SK-N-SH (cell line): Measurements from ENCODE around the gene CHRND. TPM values are rescaled to one million over a fixed set of nuclear protein-coding genes. Genes with fewer than 3 reads are reported as not detected.

Source experiments
- CTCF ChIA-PET: fragments of 300-600, 350-600 bp; formaldehyde crosslinking; extraction: SDS; loops from one replicate; lab custom pipeline; 2021; lab: Yijun Ruan, JAX
- POLR2A ChIA-PET: fragments of 350-600 bp; sonication (Branson Sonifier 250); formaldehyde crosslinking; extraction: SDS; loops from one replicate; lab custom pipeline; 2020; ENCODE audit warnings: antibody characterized with exemption, inconsistent platforms; lab: Yijun Ruan, JAX
- DNase-seq: peaks from one replicate; pipeline ENCODE4 v3.0.0; 2012
- H2AFZ ChIP-seq: fragments of 200-600 bp; sonication (generic); 2 replicates; pipeline ENCODE4 v1.8.1; 2016; ENCODE audit warnings: antibody characterized with exemption, mild to moderate bottlenecking, low read depth
- H3F3A ChIP-seq: fragments of 200-600 bp; sonication (generic); replicated peaks from 2 replicates; pipeline ENCODE3; 2016; ENCODE audit warnings: antibody characterized with exemption, mild to moderate bottlenecking; ENCODE audit not compliant: insufficient read depth
- H3K27ac ChIP-seq, 2 experiments: fragments of 200-500 bp in 1 of 2; fragments of 200-600 bp in 1 of 2; sonication (Bioruptor generic) in 1 of 2; sonication (generic), shearing (Covaris generic) in 1 of 2; 2 replicates each; pipeline versions ENCODE4 v1.5.1 to v1.6.1; 2014 to 2016; ENCODE audit warnings: low read depth in 2 of 2, inconsistent platforms in 1 of 2, low read length in 1 of 2, mild to moderate bottlenecking in 1 of 2, mixed read lengths in 1 of 2
- H3K27me3 ChIP-seq: fragments of 200-600 bp; sonication (generic), shearing (Covaris generic); 2 replicates; pipeline ENCODE4 v1.6.1; 2016; ENCODE audit warnings: mixed run types; ENCODE audit not compliant: insufficient read depth
- H3K36me3 ChIP-seq, 2 experiments: fragments of 200-500 bp in 1 of 2; fragments of 200-600 bp in 1 of 2; sonication (Bioruptor generic) in 1 of 2; sonication (generic) in 1 of 2; replicated peaks in 1 of 2; 2 replicates each; pipeline versions ENCODE3 to v1.5.1; 2014 to 2016; ENCODE audit warnings: low read length in 1 of 2, mild to moderate bottlenecking in 1 of 2; ENCODE audit not compliant: insufficient read depth in 2 of 2, control insufficient read depth in 1 of 2
- H3K4me1 ChIP-seq, 2 experiments: fragments of 200-500 bp in 1 of 2; fragments of 200-600 bp in 1 of 2; sonication (Bioruptor generic) in 1 of 2; sonication (generic), shearing (Covaris generic) in 1 of 2; 2 replicates each; pipeline versions ENCODE4 v1.5.1 to v1.6.1; 2014 to 2016; ENCODE audit warnings: low read depth in 1 of 2, low read length in 1 of 2, mixed run types in 1 of 2; ENCODE audit not compliant: insufficient read depth in 2 of 2, control insufficient read depth in 1 of 2
- H3K4me2 ChIP-seq: fragments of 200-600 bp; sonication (generic), shearing (Covaris generic); 2 replicates; pipeline ENCODE4 v1.6.1; 2017; ENCODE audit warnings: mixed run types
- H3K4me3 ChIP-seq, 2 experiments: fragments of 200-500 bp in 1 of 2; fragments of 200-600 bp in 1 of 2; sonication (Bioruptor generic) in 1 of 2; sonication (generic), shearing (Covaris generic) in 1 of 2; 2 replicates each; pipeline versions ENCODE4 v1.5.1 to v1.8.1; 2014 to 2016; ENCODE audit warnings: low read depth in 2 of 2, inconsistent platforms in 1 of 2, low read length in 1 of 2, mild to moderate bottlenecking in 1 of 2, mixed read lengths in 1 of 2, moderate library complexity in 1 of 2
- H3K79me2 ChIP-seq: fragments of 200-600 bp; sonication (generic); 2 replicates; pipeline ENCODE4 v1.8.1; 2017; ENCODE audit warnings: mild to moderate bottlenecking; ENCODE audit not compliant: insufficient read depth
- H3K9ac ChIP-seq: fragments of 200-600 bp; sonication (generic); 2 replicates; pipeline ENCODE4 v1.6.1; 2017; ENCODE audit warnings: mixed run types
- H3K9me2 ChIP-seq: fragments of 200-600 bp; sonication (generic); 2 replicates; pipeline ENCODE4 v1.6.1; 2017; ENCODE audit warnings: mixed run types
- H3K9me3 ChIP-seq: fragments of 200-600 bp; sonication (generic); 2 replicates; pipeline ENCODE4 v1.6.1; 2017; ENCODE audit warnings: mixed run types, mild to moderate bottlenecking, moderate library complexity
- H4K20me1 ChIP-seq: fragments of 200-600 bp; sonication (generic); 2 replicates; pipeline ENCODE4 v1.6.1; 2017; ENCODE audit warnings: mild to moderate bottlenecking, mixed run types; ENCODE audit not compliant: insufficient read depth
- CHD2 ChIP-seq: fragments of 150-350 bp; IDR thresholded peaks from 2 replicates; pipeline ENCODE4 v1.6.1; 2018; ENCODE audit warnings: low read length; ENCODE audit not compliant: partially characterized antibody
- ELF1 ChIP-seq: IDR thresholded peaks from 2 replicates; pipeline ENCODE4 v1.4.0; 2012
- EZH2phosphoT487 ChIP-seq: fragments of 200-600 bp; sonication (generic); IDR thresholded peaks from 2 replicates; pipeline ENCODE4 v1.6.1; 2017; ENCODE audit warnings: low read depth, mixed run types, mild to moderate bottlenecking, antibody characterized with exemption, moderate library complexity, borderline replicate concordance
- FOSL2 ChIP-seq: IDR thresholded peaks from 2 replicates; pipeline ENCODE4 v1.4.0; 2012; ENCODE audit warnings: low read depth, mild to moderate bottlenecking, moderate library complexity, borderline replicate concordance
- FOXM1 ChIP-seq: IDR thresholded peaks from 2 replicates; pipeline ENCODE4 v1.4.0; 2012; ENCODE audit warnings: low read depth, mild to moderate bottlenecking
- MXI1 ChIP-seq: IDR thresholded peaks from 2 replicates; pipeline ENCODE4 v1.6.1; 2012; ENCODE audit warnings: mild to moderate bottlenecking, low read depth, low read length, improper control_type of control experiment
- NRF1 ChIP-seq: IDR thresholded peaks from 2 replicates; pipeline ENCODE4 v1.6.1; 2012; ENCODE audit warnings: low read depth, mild to moderate bottlenecking, low read length
- POLR2AphosphoS5 ChIP-seq: IDR thresholded peaks from 2 replicates; pipeline ENCODE4 v1.6.1; 2012; ENCODE audit warnings: low read depth, low read length
- RAD21 ChIP-seq: IDR thresholded peaks from 2 replicates; pipeline ENCODE4 v1.6.1; 2012; ENCODE audit warnings: mild to moderate bottlenecking, low read length
- REST ChIP-seq: IDR thresholded peaks from 2 replicates; pipeline ENCODE4 v1.6.1; 2012; ENCODE audit warnings: mild to moderate bottlenecking, low read depth, low read length, moderate library complexity
- RFX5 ChIP-seq: IDR thresholded peaks from 2 replicates; pipeline ENCODE4 v1.6.1; 2012; ENCODE audit warnings: mild to moderate bottlenecking, improper control_type of control experiment, low read length
- SIN3A ChIP-seq: IDR thresholded peaks from 2 replicates; pipeline ENCODE4 v1.6.1; 2012; ENCODE audit warnings: low read depth, mild to moderate bottlenecking, low read length, moderate library complexity, borderline replicate concordance
- TEAD4 ChIP-seq: IDR thresholded peaks from 2 replicates; pipeline ENCODE4 v1.4.0; 2012; ENCODE audit warnings: mild to moderate bottlenecking, borderline replicate concordance; ENCODE audit not compliant: insufficient read depth
- YY1 ChIP-seq: IDR thresholded peaks from 2 replicates; pipeline ENCODE4 v1.4.0; 2012; ENCODE audit warnings: low read depth, mild to moderate bottlenecking
- ZBTB33 ChIP-seq: IDR thresholded peaks from 2 replicates; pipeline ENCODE4 v1.4.0; 2012; ENCODE audit warnings: low read depth, borderline replicate concordance
- WGBS: methylation state at CpG from one replicate; pipeline ENCODE4 v1.1.6; 2017; ENCODE audit warnings: low lambda C conversion rate; 5-methylcytosine and 5-hydroxymethylcytosine counted together
- polyA plus RNA-seq, 3 experiments: library from polyadenylated mRNA; depleted of rRNA; stranded (reverse); fragments of >200 nt; gene quantifications; 2 replicates each; pipeline ENCODE4 v1.2.3, GENCODE V29; 2012

The CHRND gene
- polyA plus RNA-seq, 1 of the 3 experiments (the other 2 are of a cell fraction): 0.12 TPM

GRCh38 chr2:232535761-232536530 is 10.0 kb downstream of the CHRND start:
- H3K9ac ChIP-seq: no peak overlapping the region
- no peaks in the 10 kb centered on the region for H3K36me3 ChIP-seq
- H3K4me1 ChIP-seq: peaks cover 0 to 5% of the 10 kb centered on the region in 2 experiments; a peak in 1 of 4 replicates
- no peak overlapping the region for H3K27ac ChIP-seq
- ChIA-PET POLR2A (no interaction called here), CTCF (no interaction called here)
- no peaks in the 10 kb centered on the region for H3F3A ChIP-seq
- DNase-seq: no peak
- H3K79me2 ChIP-seq: no peaks in the 10 kb centered on the region
- WGBS: 50% methylated on average over 5 of the region's 5 CpGs
- no peaks in the 10 kb centered on the region for H4K20me1 ChIP-seq
- H3K27me3 ChIP-seq: no peaks in the 10 kb centered on the region
- H3K4me3 ChIP-seq: no peak overlapping the region
- TF ChIP-seq CHD2 (no peak), YY1 (no peak), SIN3A (no peak), ZBTB33 (no peak), EZH2phosphoT487 (no peak), FOSL2 (no peak), REST (no peak), RAD21 (no peak), FOXM1 (no peak), POLR2AphosphoS5 (no peak), TEAD4 (no peak), NRF1 (no peak), RFX5 (no peak), ELF1 (no peak), MXI1 (no peak)
- TF ChIP-seq, all 33 proteins: peak for 0
- Histone ChIP-seq H3K9me2 (no peaks in the 10 kb centered on the region), H2AFZ (no peak overlapping the region), H3K4me2 (no peak overlapping the region), H3K9me3 (no peaks in the 10 kb centered on the region)
